ENCODE data around the gene CCDC33.

Gene CCDC33

GRCh38 chr15:74263466-74263865 is 27.3 kb downstream of the CCDC33 start:
- no peak for DNase-seq (ENCODE audit: insufficient read length, low spot score)
- FAIRE-seq = no peak
- no peak for TF ChIP-seq CTCF (IDR thresholded peaks at IDR 0.05; ENCODE audit: insufficient read depth, missing control alignments)

- DNase-seq (ENCODE audit: insufficient read length, low spot score) (no peak), FAIRE-seq (no peak)
- no peak for TF ChIP-seq CTCF (IDR thresholded peaks at IDR 0.05; ENCODE audit: insufficient read depth, missing control alignments)
Observed at GRCh38 chr15:74264081-74264501, 28.0 kb downstream of the CCDC33 start.

GRCh38 chr15:74265046-74265639 is 29.0 kb downstream of the CCDC33 start:
- FAIRE-seq (no peak), DNase-seq (ENCODE audit: insufficient read length, low spot score) (no peak)
- no peak for TF ChIP-seq CTCF (IDR thresholded peaks at IDR 0.05; ENCODE audit: insufficient read depth, missing control alignments)

- DNase-seq (ENCODE audit: insufficient read length, low spot score) (no peak), FAIRE-seq (no peak)
- TF ChIP-seq CTCF (IDR thresholded peaks at IDR 0.05; ENCODE audit: insufficient read depth, missing control alignments) = no peak
Observed at GRCh38 chr15:74268020-74268419, 31.9 kb downstream of the CCDC33 start.

- DNase-seq (ENCODE audit: insufficient read length, low spot score) (no peak), FAIRE-seq (no peak)
- no peak for TF ChIP-seq CTCF (IDR thresholded peaks at IDR 0.05; ENCODE audit: insufficient read depth, missing control alignments)
Observed at GRCh38 chr15:74269362-74270035, 33.4 kb downstream of the CCDC33 start.

- FAIRE-seq = no peak
- TF ChIP-seq CTCF (IDR thresholded peaks at IDR 0.05; ENCODE audit: insufficient read depth, missing control alignments) = no peak
Observed at GRCh38 chr15:74270155-74270554, 34.0 kb downstream of the CCDC33 start.

GRCh38 chr15:74270854-74271520 is 34.9 kb downstream of the CCDC33 start:
- DNase-seq (ENCODE audit: insufficient read length, low spot score) = no peak
- no peak for FAIRE-seq
- no peak for TF ChIP-seq CTCF (IDR thresholded peaks at IDR 0.05; ENCODE audit: insufficient read depth, missing control alignments)

More at GRCh38 chr15:74270155-74270554, 34.0 kb downstream of the CCDC33 start:
- DNase-seq (ENCODE audit: insufficient read length, low spot score) = no peak

Measured in D721Med (cell line).